Type B pancreatic cell (in vitro differentiated cells): ENCODE measurements around the gene SCN8A. TPM values are rescaled to one million over a fixed set of nuclear protein-coding genes. Genes with fewer than 3 reads are reported as not detected.

Experiments used
- DNase-seq: peaks from one replicate; pipeline ENCODE4 v3.0.0; 2021; ENCODE audit warnings: mixed read lengths; ENCODE audit not compliant: unreplicated experiment; ENCODE audit errors: extremely low spot score
- H3K27ac Mint-ChIP-seq: 2 replicates; pipeline ENCODE4 v1.8.0; 2021; ENCODE audit warnings: mild to moderate bottlenecking, mixed read lengths
- H3K27me3 Mint-ChIP-seq: 2 replicates; pipeline ENCODE4 v1.8.0; 2021; ENCODE audit warnings: mixed read lengths
- H3K36me3 Mint-ChIP-seq: 2 replicates; pipeline ENCODE4 v1.8.0; 2021; ENCODE audit warnings: mixed read lengths
- H3K4me1 Mint-ChIP-seq: one replicate; pipeline ENCODE4 v1.8.0; 2021; ENCODE audit warnings: mixed read lengths; ENCODE audit not compliant: unreplicated experiment
- H3K4me3 Mint-ChIP-seq: 2 replicates; pipeline ENCODE4 v1.8.0; 2021; ENCODE audit warnings: mild to moderate bottlenecking, mixed read lengths
- H3K9me3 Mint-ChIP-seq: 2 replicates; pipeline ENCODE4 v1.8.0; 2021; ENCODE audit warnings: mixed read lengths
- CTCF ChIP-seq: fragments of 200-600 bp; sonication (generic); conservative IDR thresholded peaks from 2 replicates; pipeline ENCODE4 v1.5.0; 2021; ENCODE audit warnings: antibody characterized with exemption, mild to moderate bottlenecking
- total RNA-seq: library from RNA; stranded (reverse); gene quantifications from 2 replicates; pipeline ENCODE4 v1.2.1, GENCODE V29; 2021; ENCODE audit warnings: low replicate concordance

The SCN8A gene
- total RNA-seq, 1 donor from 2014 or later: 3.9 TPM

- Mint-ChIP-seq H3K4me3 (no peak overlapping the region), H3K27me3 (peaks cover 3% of the 10 kb centered on the region), H3K9me3 (no peaks in the 10 kb centered on the region), H3K36me3 (no peaks in the 10 kb centered on the region), H3K27ac (no peak overlapping the region), H3K4me1 (peaks cover 2% of the 10 kb centered on the region)
- TF ChIP-seq CTCF: no peak
- DNase-seq: no peak
Observed at GRCh38 chr12:51626629-51627028, 35.6 kb downstream of the SCN8A start.

GRCh38 chr12:51630256-51630880 is 39.3 kb downstream of the SCN8A start:
- Mint-ChIP-seq H3K27ac (no peak overlapping the region), H3K27me3 (peaks cover 3% of the 10 kb centered on the region)

GRCh38 chr12:51630986-51631385 is 40.0 kb downstream of the SCN8A start:
- TF ChIP-seq CTCF: no peak
- H3K4me1 Mint-ChIP-seq: peaks cover 6% of the 10 kb centered on the region
- H3K9me3 Mint-ChIP-seq: no peaks in the 10 kb centered on the region
- no peak for DNase-seq
- peaks cover 3% of the 10 kb centered on the region for H3K27me3 Mint-ChIP-seq
- H3K36me3 Mint-ChIP-seq: no peaks in the 10 kb centered on the region
- no peak overlapping the region for H3K27ac Mint-ChIP-seq
- no peak overlapping the region for H3K4me3 Mint-ChIP-seq

More at GRCh38 chr12:51630256-51630880, 39.3 kb downstream of the SCN8A start:
- TF ChIP-seq CTCF: no peak
- H3K4me3 Mint-ChIP-seq: no peak overlapping the region
- H3K9me3 Mint-ChIP-seq: no peaks in the 10 kb centered on the region
- H3K36me3 Mint-ChIP-seq: no peaks in the 10 kb centered on the region
- DNase-seq: no peak
- peaks cover 6% of the 10 kb centered on the region for H3K4me1 Mint-ChIP-seq

GRCh38 chr12:51631591-51631990 is 40.6 kb downstream of the SCN8A start:
- Mint-ChIP-seq H3K4me1 (peaks cover 6% of the 10 kb centered on the region), H3K36me3 (no peaks in the 10 kb centered on the region), H3K27me3 (peaks cover 3% of the 10 kb centered on the region), H3K4me3 (no peak overlapping the region), H3K9me3 (no peaks in the 10 kb centered on the region), H3K27ac (no peak overlapping the region)
- DNase-seq: no peak
- no peak for TF ChIP-seq CTCF

- H3K36me3 Mint-ChIP-seq: no peaks in the 10 kb centered on the region
Observed at GRCh38 chr12:51632623-51633022, 41.6 kb downstream of the SCN8A start.

More at GRCh38 chr12:51632623-51633022, 41.6 kb downstream of the SCN8A start:
- no peak overlapping the region for H3K4me3 Mint-ChIP-seq
- peaks cover 8% of the 10 kb centered on the region for H3K9me3 Mint-ChIP-seq
- peaks cover 3% of the 10 kb centered on the region for H3K27me3 Mint-ChIP-seq
- no peak for DNase-seq
- TF ChIP-seq CTCF: no peak
- peaks cover 6% of the 10 kb centered on the region for H3K4me1 Mint-ChIP-seq
- no peak overlapping the region for H3K27ac Mint-ChIP-seq
